HG02970 (cell line): ENCODE results near the gene NCKAP5.
"Not testable (repeated sequence)": the region's sequence is repeated elsewhere in the genome, so short reads cannot be mapped to it uniquely, and the experiment has no call there.

Experiments
- ATAC-seq: cut with Tn5 transposase; IDR thresholded peaks from one replicate; pipeline ENCODE4 v1.9.1; 2021; ENCODE audit warnings: mild to moderate bottlenecking, moderate library complexity, moderate number of reproducible peaks; ENCODE audit not compliant: unreplicated experiment, low FRiP score

The NCKAP5 gene

GRCh38 chr2:133476286-133476685 is 92.0 kb downstream of the NCKAP5 start:
- ATAC-seq, result no peak

GRCh38 chr2:133475610-133476009 is 92.7 kb downstream of the NCKAP5 start:
- no peak for ATAC-seq

- not testable (repeated sequence) for ATAC-seq
Observed at GRCh38 chr2:133470446-133470845, 97.8 kb downstream of the NCKAP5 start.

- no peak for ATAC-seq
Observed at GRCh38 chr2:133462811-133463210, 105.5 kb downstream of the NCKAP5 start.

- ATAC-seq, result no peak
Observed at GRCh38 chr2:133461484-133461883, 106.8 kb downstream of the NCKAP5 start.

GRCh38 chr2:133459590-133459989 is 108.7 kb downstream of the NCKAP5 start:
- no peak for ATAC-seq

GRCh38 chr2:133458280-133458679 is 110.0 kb downstream of the NCKAP5 start:
- no peak for ATAC-seq

GRCh38 chr2:133457861-133458260 is 110.4 kb downstream of the NCKAP5 start:
- no peak for ATAC-seq

- ATAC-seq, result no peak
Observed at GRCh38 chr2:133456971-133457370, 111.3 kb downstream of the NCKAP5 start.

- no peak for ATAC-seq
Observed at GRCh38 chr2:133456156-133456555, 112.1 kb downstream of the NCKAP5 start.

- ATAC-seq, result no peak
Observed at GRCh38 chr2:133453032-133453431, 115.2 kb downstream of the NCKAP5 start.

GRCh38 chr2:133452583-133452982 is 115.7 kb downstream of the NCKAP5 start:
- ATAC-seq, result no peak

GRCh38 chr2:133452146-133452545 is 116.1 kb downstream of the NCKAP5 start:
- no peak for ATAC-seq

- ATAC-seq, result no peak
Observed at GRCh38 chr2:133448195-133448594, 120.1 kb downstream of the NCKAP5 start.

- no peak for ATAC-seq
Observed at GRCh38 chr2:133447303-133447702, 121.0 kb downstream of the NCKAP5 start.

GRCh38 chr2:133444465-133444864 is 123.8 kb downstream of the NCKAP5 start:
- ATAC-seq, result no peak

- no peak for ATAC-seq
Observed at GRCh38 chr2:133442393-133442792, 125.9 kb downstream of the NCKAP5 start.

- ATAC-seq, result no peak
Observed at GRCh38 chr2:133439565-133439920, 128.7 kb downstream of the NCKAP5 start.

- no peak for ATAC-seq
Observed at GRCh38 chr2:133438848-133439564, 129.3 kb downstream of the NCKAP5 start.

- ATAC-seq, result no peak
Observed at GRCh38 chr2:133438026-133438425, 130.2 kb downstream of the NCKAP5 start.

- no peak for ATAC-seq
Observed at GRCh38 chr2:133437492-133437891, 130.8 kb downstream of the NCKAP5 start.

GRCh38 chr2:133434959-133435668 is 133.1 kb downstream of the NCKAP5 start:
- ATAC-seq, result no peak
